ENCODE data around the gene RABGAP1L.

The RABGAP1L gene

DNA sequence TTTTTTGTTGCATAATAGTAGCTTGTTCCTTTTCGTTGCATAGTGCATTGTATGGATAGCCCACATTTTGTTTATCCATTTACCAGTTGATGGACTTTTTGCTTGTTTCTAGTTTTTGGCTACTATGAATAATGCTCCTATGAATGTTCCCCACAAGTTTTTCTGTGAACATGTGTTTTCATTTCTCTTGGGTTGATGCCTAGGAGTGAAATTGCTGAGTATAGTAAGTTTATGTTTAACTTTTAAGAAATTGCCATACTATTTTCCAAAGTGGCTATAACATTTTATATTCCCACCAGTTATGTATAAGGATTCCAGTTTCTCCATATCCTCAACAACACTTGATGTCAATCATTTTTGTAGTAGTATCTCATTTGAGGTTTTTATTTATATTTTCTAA lies 755.7 kb downstream of the RABGAP1L start:
- no peak overlapping the region for H3K4me3 ChIP-seq (ENCODE audit: low read depth, low read length)
- TF ChIP-seq CTCF (IDR thresholded peaks at IDR 0.05; ENCODE audit: low read depth, low read length, missing control alignments), result no peak
- DNase-seq (ENCODE audit: low read depth), result no peak

- TF ChIP-seq CTCF (IDR thresholded peaks at IDR 0.05; ENCODE audit: low read depth, low read length, missing control alignments), result no peak
- no peak overlapping the region for H3K4me3 ChIP-seq (ENCODE audit: low read depth, low read length)
- no peak for DNase-seq (ENCODE audit: low read depth)
Measured at GRCh38 chr1:174916846-174917245, 757.5 kb downstream of the RABGAP1L start.

DNA sequence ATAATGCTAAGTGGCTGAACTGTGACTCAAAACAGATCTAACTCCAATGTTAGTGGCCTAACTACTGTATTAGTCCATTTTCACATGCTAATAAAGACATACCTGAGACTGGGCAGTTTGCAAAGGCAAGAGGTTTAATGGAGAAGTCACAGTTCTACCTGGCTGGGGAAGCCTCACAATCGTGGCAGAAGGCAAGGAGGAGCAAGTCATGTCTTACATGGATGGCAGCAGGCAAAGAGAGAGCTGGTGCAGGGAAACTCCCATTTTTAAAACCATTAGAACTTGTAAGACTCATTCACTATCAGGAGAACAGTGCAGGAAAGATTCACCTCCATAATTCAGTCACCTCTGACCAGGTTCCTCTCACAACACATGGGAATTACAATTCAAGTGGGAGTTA lies 760.8 kb downstream of the RABGAP1L start:
- no peak for DNase-seq (ENCODE audit: low read depth)
- TF ChIP-seq CTCF (IDR thresholded peaks at IDR 0.05; ENCODE audit: low read depth, low read length, missing control alignments), result no peak
- H3K4me3 ChIP-seq (ENCODE audit: low read depth, low read length), result no peak overlapping the region

DNA sequence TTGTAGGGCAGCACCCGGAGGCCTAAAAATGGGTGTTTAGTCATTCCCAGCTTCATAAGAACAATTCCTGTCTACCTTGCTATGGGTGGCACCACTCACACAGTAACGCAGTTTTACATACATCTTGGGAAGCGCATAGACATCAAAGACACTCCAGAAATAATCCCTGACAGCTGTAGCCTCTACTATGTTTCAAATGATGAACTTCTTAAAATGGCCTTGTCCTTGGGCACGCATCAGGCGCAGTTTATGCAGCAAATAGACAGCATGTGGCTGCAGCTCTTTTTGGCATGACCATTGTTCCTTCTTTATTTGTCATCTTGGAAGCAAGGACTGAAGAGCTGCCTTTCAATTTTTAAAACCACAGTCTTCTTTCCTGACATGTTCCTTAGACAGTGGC lies 762.8 kb downstream of the RABGAP1L start:
- H3K4me3 ChIP-seq (ENCODE audit: low read depth, low read length), result no peak overlapping the region
- TF ChIP-seq CTCF (IDR thresholded peaks at IDR 0.05; ENCODE audit: low read depth, low read length, missing control alignments), result no peak

GRCh38 chr1:174923820-174924219 lies 764.5 kb downstream of the RABGAP1L start:
- DNase-seq (ENCODE audit: low read depth), result no peak
- no peak overlapping the region for H3K4me3 ChIP-seq (ENCODE audit: low read depth, low read length)
- no peak for TF ChIP-seq CTCF (IDR thresholded peaks at IDR 0.05; ENCODE audit: low read depth, low read length, missing control alignments)

More for the DNA sequence above, 762.8 kb downstream of the RABGAP1L start:
- no peak for DNase-seq (ENCODE audit: low read depth)

DNA sequence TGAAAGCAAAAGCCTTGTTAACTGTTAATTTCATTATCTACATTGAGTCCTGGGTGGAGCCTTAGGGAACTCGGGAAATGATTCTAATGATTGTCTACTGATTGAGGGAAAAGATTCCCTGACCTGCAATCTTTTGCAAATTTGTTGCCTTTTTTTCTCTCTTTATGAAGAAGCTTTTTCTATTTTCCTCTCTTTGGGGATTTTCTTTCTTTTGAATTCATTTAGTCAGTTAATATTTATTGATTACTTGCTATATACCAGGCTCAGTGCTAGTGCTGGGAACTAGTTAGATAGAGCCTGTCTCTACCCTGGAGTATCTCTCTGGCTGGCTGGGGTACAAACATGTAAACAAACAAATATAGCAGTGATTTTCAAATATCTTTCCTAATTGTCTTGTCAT lies 769.2 kb downstream of the RABGAP1L start:
- no peak overlapping the region for H3K4me3 ChIP-seq (ENCODE audit: low read depth, low read length)
- no peak for DNase-seq (ENCODE audit: low read depth)
- TF ChIP-seq CTCF (IDR thresholded peaks at IDR 0.05; ENCODE audit: low read depth, low read length, missing control alignments), result no peak

DNA sequence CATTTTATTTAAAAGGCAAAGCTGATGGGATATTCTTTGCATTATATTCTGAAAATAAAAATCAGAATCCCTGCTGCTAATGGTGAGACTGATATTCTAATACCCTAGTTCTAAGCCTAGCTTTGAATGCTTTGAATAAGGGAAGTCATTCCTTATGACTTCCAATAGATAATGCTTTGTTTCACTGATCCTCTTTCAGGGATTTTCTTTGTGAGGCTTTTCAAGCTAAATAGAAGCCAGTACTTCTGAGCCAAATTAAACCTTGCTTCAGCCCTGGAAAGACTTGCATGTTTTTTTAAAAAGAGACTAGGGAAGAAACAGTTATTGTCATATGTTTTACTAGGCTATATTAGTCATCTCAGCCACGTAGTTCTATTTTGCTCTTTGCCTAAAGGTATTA lies 771.9 kb downstream of the RABGAP1L start:
- H3K4me3 ChIP-seq (ENCODE audit: low read depth, low read length), result no peak overlapping the region
- no peak for DNase-seq (ENCODE audit: low read depth)
- no peak for TF ChIP-seq CTCF (IDR thresholded peaks at IDR 0.05; ENCODE audit: low read depth, low read length, missing control alignments)

All from GM12864 (cell line).